ENCODE results near the gene PTPRA. TPM values are rescaled to one million over a fixed set of nuclear protein-coding genes. Genes with fewer than 3 reads are reported as not detected.
"Not testable (repeated sequence)": the region's sequence is repeated elsewhere in the genome, so short reads cannot be mapped to it uniquely, and the experiment has no call there.

Gene PTPRA
- polyA plus RNA-seq, 1 experiment, result 87.4 TPM

GRCh38 chr20:3072530-3073250 lies 199.4 kb downstream of the PTPRA start:
- ChIA-PET CTCF (interaction anchor here (2.9 kb wide), 1 partner anchor 19 kb away, joined by 17 read pairs; no protein-coding TSS in a partner anchor), POLR2A (interaction anchor here (0.5 kb wide), 1 partner anchor 32 kb away, joined by 3 read pairs; no protein-coding TSS in a partner anchor)
- peaks cover 31% of the 10 kb centered on the region for H3K27me3 ChIP-seq (ENCODE audit: control insufficient read depth, insufficient read depth, low read length)
- no peak overlapping the region for H3K4me3 ChIP-seq (ENCODE audit: low read depth, low read length)
- TF ChIP-seq, protein P1, sequence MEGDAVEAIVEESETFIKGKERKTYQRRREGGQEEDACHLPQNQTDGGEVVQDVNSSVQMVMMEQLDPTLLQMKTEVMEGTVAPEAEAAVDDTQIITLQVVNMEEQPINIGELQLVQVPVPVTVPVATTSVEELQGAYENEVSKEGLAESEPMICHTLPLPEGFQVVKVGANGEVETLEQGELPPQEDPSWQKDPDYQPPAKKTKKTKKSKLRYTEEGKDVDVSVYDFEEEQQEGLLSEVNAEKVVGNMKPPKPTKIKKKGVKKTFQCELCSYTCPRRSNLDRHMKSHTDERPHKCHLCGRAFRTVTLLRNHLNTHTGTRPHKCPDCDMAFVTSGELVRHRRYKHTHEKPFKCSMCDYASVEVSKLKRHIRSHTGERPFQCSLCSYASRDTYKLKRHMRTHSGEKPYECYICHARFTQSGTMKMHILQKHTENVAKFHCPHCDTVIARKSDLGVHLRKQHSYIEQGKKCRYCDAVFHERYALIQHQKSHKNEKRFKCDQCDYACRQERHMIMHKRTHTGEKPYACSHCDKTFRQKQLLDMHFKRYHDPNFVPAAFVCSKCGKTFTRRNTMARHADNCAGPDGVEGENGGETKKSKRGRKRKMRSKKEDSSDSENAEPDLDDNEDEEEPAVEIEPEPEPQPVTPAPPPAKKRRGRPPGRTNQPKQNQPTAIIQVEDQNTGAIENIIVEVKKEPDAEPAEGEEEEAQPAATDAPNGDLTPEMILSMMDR (IDR thresholded peaks at IDR 0.05; ENCODE audit: low read depth, low read length), result no peak
- no peak for DNase-seq (ENCODE audit: low read depth, low spot score)
- H3K9me3 ChIP-seq (ENCODE audit: control insufficient read depth, insufficient read depth, low read length), result peaks cover 5% of the 10 kb centered on the region; the same call in 1 of the 2 replicates
- no peak overlapping the region for H3K27ac ChIP-seq (ENCODE audit: low read depth, low read length)

DNA sequence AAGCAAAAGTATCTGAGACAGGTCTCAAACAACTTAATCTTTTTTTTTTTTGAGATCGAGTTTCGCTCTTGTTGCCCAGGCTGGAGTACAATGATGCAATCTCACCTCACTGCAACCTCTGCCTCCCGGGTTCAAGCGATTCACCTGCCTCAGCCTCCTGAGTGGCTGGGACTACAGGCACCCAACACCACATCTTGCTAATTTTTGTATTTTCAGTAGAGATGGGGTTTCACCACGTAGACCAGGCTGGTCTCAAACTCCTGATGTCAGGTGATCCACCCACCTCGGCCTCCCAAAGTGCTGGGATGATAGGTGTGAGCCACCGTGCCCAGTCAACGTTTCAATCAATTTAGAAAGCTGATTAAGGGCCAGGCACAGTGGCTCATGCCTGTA lies 200.0 kb downstream of the PTPRA start:
- CTCF ChIA-PET, result interaction anchor here (2.9 kb wide), 1 partner anchor 20 kb away, joined by 17 read pairs; no protein-coding TSS in a partner anchor
- not testable (repeated sequence) for DNase-seq (ENCODE audit: low read depth, low spot score)
- peaks cover 31% of the 10 kb centered on the region for H3K27me3 ChIP-seq (ENCODE audit: control insufficient read depth, insufficient read depth, low read length)

GRCh38 chr20:3074812-3075211 lies 201.5 kb downstream of the PTPRA start:
- H3K27me3 ChIP-seq (ENCODE audit: control insufficient read depth, insufficient read depth, low read length), result peaks cover 31% of the 10 kb centered on the region
- no peak for DNase-seq (ENCODE audit: low read depth, low spot score)
- H3K4me3 ChIP-seq (ENCODE audit: low read depth, low read length), result no peak overlapping the region
- ChIA-PET POLR2A (no interaction called here), CTCF (no interaction called here)
- no peak overlapping the region for H3K27ac ChIP-seq (ENCODE audit: low read depth, low read length)
- H3K9me3 ChIP-seq (ENCODE audit: control insufficient read depth, insufficient read depth, low read length), result peaks cover 5% of the 10 kb centered on the region; the same call in 1 of the 2 replicates
- TF ChIP-seq, protein P1 (IDR thresholded peaks at IDR 0.05; ENCODE audit: low read depth, low read length), result no peak

More for the DNA sequence above, 200.0 kb downstream of the PTPRA start:
- not testable (repeated sequence) for H3K27ac ChIP-seq (ENCODE audit: low read depth, low read length); H3K9me3 ChIP-seq (ENCODE audit: control insufficient read depth, insufficient read depth, low read length); H3K4me3 ChIP-seq (ENCODE audit: low read depth, low read length)
- POLR2A ChIA-PET, result interaction anchor here (0.7 kb wide), 1 partner anchor 979 kb away, joined by 5 read pairs; no protein-coding TSS in a partner anchor

DNA sequence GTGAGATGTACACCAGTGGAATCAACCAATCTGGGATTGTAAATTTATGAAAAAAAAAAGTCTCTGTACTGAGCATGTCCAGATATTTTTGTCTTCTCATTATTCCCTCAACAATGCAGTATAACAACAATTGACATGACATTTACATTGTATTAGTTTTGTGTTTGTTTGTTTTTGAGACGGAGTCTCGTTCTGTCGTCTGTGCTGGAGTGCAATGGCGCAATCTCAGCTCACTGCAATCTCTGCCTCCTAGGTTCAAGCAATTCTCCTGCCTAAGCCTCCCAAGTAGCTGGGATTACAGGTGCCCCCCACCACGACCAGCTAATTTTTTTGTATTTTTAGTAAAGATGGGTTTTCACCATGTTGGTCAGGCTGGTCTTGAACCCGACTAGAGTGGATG lies 202.0 kb downstream of the PTPRA start:
- DNase-seq (ENCODE audit: low read depth, low spot score); CTCF ChIA-PET; H3K4me3 ChIP-seq (ENCODE audit: low read depth, low read length); H3K9me3 ChIP-seq (ENCODE audit: control insufficient read depth, insufficient read depth, low read length); POLR2A ChIA-PET; H3K27ac ChIP-seq (ENCODE audit: low read depth, low read length): not testable (repeated sequence)
- peaks cover 32% of the 10 kb centered on the region for H3K27me3 ChIP-seq (ENCODE audit: control insufficient read depth, insufficient read depth, low read length)

GRCh38 chr20:3077618-3078134 lies 204.4 kb downstream of the PTPRA start:
- Histone ChIP-seq H3K4me3 (ENCODE audit: low read depth, low read length) (no peak overlapping the region), H3K9me3 (ENCODE audit: control insufficient read depth, insufficient read depth, low read length) (peaks cover under 1% of the 10 kb centered on the region; the same call in 1 of the 2 replicates), H3K27ac (ENCODE audit: low read depth, low read length) (no peak overlapping the region), H3K27me3 (ENCODE audit: control insufficient read depth, insufficient read depth, low read length) (peaks cover 42% of the 10 kb centered on the region)
- ChIA-PET POLR2A (interaction anchor here (0.6 kb wide), 1 partner anchor 27 kb away, joined by 3 read pairs; no protein-coding TSS in a partner anchor), CTCF (interaction anchor here (1.1 to 1.6 kb wide), 3 partner anchors 24 to 28 kb away, joined by 3 to 20 read pairs (median 3); no protein-coding TSS in a partner anchor)
- TF ChIP-seq, protein P1 (IDR thresholded peaks at IDR 0.05; ENCODE audit: low read depth, low read length), result no peak
- no peak for DNase-seq (ENCODE audit: low read depth, low spot score)

GRCh38 chr20:3080939-3081388 lies 207.7 kb downstream of the PTPRA start:
- Histone ChIP-seq H3K9me3 (ENCODE audit: control insufficient read depth, insufficient read depth, low read length) (no peaks in the 10 kb centered on the region; the same call in 1 of the 2 replicates), H3K27ac (ENCODE audit: low read depth, low read length) (no peak overlapping the region), H3K27me3 (ENCODE audit: control insufficient read depth, insufficient read depth, low read length) (peaks cover 49% of the 10 kb centered on the region), H3K4me3 (ENCODE audit: low read depth, low read length) (no peak overlapping the region)
- DNase-seq (ENCODE audit: low read depth, low spot score), result no peak
- ChIA-PET POLR2A (no interaction called here), CTCF (no interaction called here)
- TF ChIP-seq, protein P1 (IDR thresholded peaks at IDR 0.05; ENCODE audit: low read depth, low read length), result no peak
